HCT116 (cell line): ENCODE measurements around the gene SHISA7. TPM values are rescaled to one million over a fixed set of nuclear protein-coding genes. Genes with fewer than 3 reads are reported as not detected.

ENCODE experiments used
- ATAC-seq: fragments of 200-7000 bp; cut with Tn5 transposase; 2 replicates; pipeline ENCODE4 v1.9.1; 2020; ENCODE audit warnings: mild to moderate bottlenecking, moderate library complexity
- BruUV-seq: library from RNA; stranded (reverse); fragments of 400-500 nt; replicated peaks from 2 replicates; lab custom pipeline; 2021; lab: Mats Ljungman, UMichigan
- CTCF ChIA-PET: fragments of 300-600 bp; sonication (Branson Sonifier 250); formaldehyde crosslinking; loops from one replicate; lab custom pipeline; 2021; ENCODE audit warnings: antibody characterized with exemption; lab: Charles Lee
- POLR2A ChIA-PET: fragments of 300-600, 350-600 bp; sonication (Branson Sonifier 250); formaldehyde crosslinking; loops from one replicate; lab custom pipeline; 2021; ENCODE audit warnings: antibody characterized with exemption; lab: Charles Lee
- RAD21 ChIA-PET, 2 experiments: fragments of 300-600 bp; sonication (Branson Sonifier 250); formaldehyde crosslinking; loops; one replicate each; lab custom pipeline; 2023; ENCODE audit warnings: low total read pairs in 2 of 2; ENCODE audit not compliant: uncharacterized antibody in 2 of 2, unreplicated experiment in 2 of 2, low non-redundant PET in 1 of 2; lab: Charles Lee
- DNase-seq: peaks from one replicate; pipeline ENCODE4 v3.0.0-alpha.2; 2010; ENCODE audit warnings: low read depth, low spot score
- H2AFZ ChIP-seq: fragments of 200-600 bp; shearing (Covaris generic), sonication (generic); 2 replicates; pipeline ENCODE4 v1.6.1; 2017; ENCODE audit warnings: low read depth, mixed run types, mixed read lengths, antibody characterized with exemption, low read length; ENCODE audit not compliant: poor library complexity, severe bottlenecking
- H3K27ac ChIP-seq: 2 replicates; pipeline ENCODE4 v1.5.1; 2012; ENCODE audit warnings: low read depth, low read length
- H3K27me3 ChIP-seq: fragments of 200-600 bp; sonication (generic); 2 replicates; pipeline ENCODE4 v1.6.1; 2016; ENCODE audit warnings: mixed run types, low read length, mixed read lengths; ENCODE audit not compliant: insufficient read depth
- H3K36me3 ChIP-seq, 2 experiments: fragments of 200-500 bp in 1 of 2; fragments of 200-600 bp in 1 of 2; sonication (Bioruptor generic) in 1 of 2; sonication (generic) in 1 of 2; 2 replicates each; pipeline versions ENCODE4 v1.5.1 to v1.6.1; 2014 to 2016; ENCODE audit warnings: low read length in 2 of 2, inconsistent platforms in 1 of 2, mixed read lengths in 1 of 2, mixed run types in 1 of 2; ENCODE audit not compliant: insufficient read depth in 2 of 2, control insufficient read depth in 1 of 2
- H3K4me1 ChIP-seq, 2 experiments: fragments of 200-600 bp in 1 of 2; sonication (generic) in 1 of 2; 2 replicates each; pipeline versions ENCODE4 v1.5.1 to v1.6.1; 2012 to 2017; ENCODE audit warnings: low read length in 2 of 2, inconsistent platforms in 1 of 2, mild to moderate bottlenecking in 1 of 2, mixed read lengths in 1 of 2, mixed run types in 1 of 2, moderate library complexity in 1 of 2; ENCODE audit not compliant: insufficient read depth in 2 of 2, control insufficient read depth in 1 of 2
- H3K4me2 ChIP-seq: fragments of 200-600 bp; sonication (generic); 2 replicates; pipeline ENCODE4 v1.6.1; 2017; ENCODE audit warnings: mixed run types, low read length, mixed read lengths
- H3K4me3 ChIP-seq, 2 experiments: fragments of 200-600 bp in 1 of 2; sonication (generic) in 1 of 2; replicated peaks in 1 of 2; 2 replicates each; pipeline ENCODE4 v1.5.1; 2011 to 2016; ENCODE audit warnings: low read length in 2 of 2, control low read depth in 1 of 2, low read depth in 1 of 2, mild to moderate bottlenecking in 1 of 2, mixed read lengths in 1 of 2, mixed run types in 1 of 2
- H3K79me2 ChIP-seq: fragments of 200-600 bp; sonication (generic); 2 replicates; pipeline ENCODE4 v1.6.1; 2017; ENCODE audit warnings: mild to moderate bottlenecking, mixed run types, low read length, moderate library complexity, mixed read lengths; ENCODE audit not compliant: insufficient read depth
- H3K9ac ChIP-seq: fragments of 200-600 bp; sonication (generic); 2 replicates; pipeline ENCODE4 v1.6.1; 2016; ENCODE audit warnings: low read length, mixed read lengths
- H3K9me2 ChIP-seq: fragments of 200-600 bp; sonication (generic), shearing (Covaris generic); 2 replicates; pipeline ENCODE4 v1.6.1; 2017; ENCODE audit warnings: mixed run types, mild to moderate bottlenecking, moderate library complexity; ENCODE audit not compliant: insufficient read depth
- H3K9me3 ChIP-seq, 2 experiments: fragments of 200-500 bp in 1 of 2; fragments of 200-600 bp in 1 of 2; sonication (Bioruptor generic) in 1 of 2; sonication (generic) in 1 of 2; 2 replicates each; pipeline ENCODE4 v1.6.1; 2014 to 2017; ENCODE audit warnings: low read length in 2 of 2, mixed read lengths in 2 of 2, inconsistent platforms in 1 of 2, low read depth in 1 of 2, mild to moderate bottlenecking in 1 of 2, mixed run types in 1 of 2, moderate library complexity in 1 of 2; ENCODE audit not compliant: control insufficient read depth in 1 of 2, insufficient read depth in 1 of 2
- H4K20me1 ChIP-seq: fragments of 200-600 bp; sonication (generic), shearing (Covaris generic); 2 replicates; pipeline ENCODE4 v1.6.1; 2017; ENCODE audit warnings: mixed run types, mild to moderate bottlenecking, moderate library complexity; ENCODE audit not compliant: insufficient read depth
- ATF3 ChIP-seq: IDR thresholded peaks from 2 replicates; pipeline ENCODE4 v1.6.1; 2012
- CBX3 ChIP-seq: IDR thresholded peaks from 2 replicates; pipeline ENCODE4 v1.6.1; 2012; ENCODE audit warnings: low read depth
- CEBPB ChIP-seq: IDR thresholded peaks from 2 replicates; pipeline ENCODE4 v1.6.1; 2012; ENCODE audit warnings: low read depth
- EGR1 ChIP-seq: IDR thresholded peaks from 2 replicates; pipeline ENCODE4 v1.6.1; 2012; ENCODE audit warnings: low read depth
- JUND ChIP-seq: IDR thresholded peaks from 2 replicates; pipeline ENCODE4 v1.6.1; 2012
- MAX ChIP-seq: IDR thresholded peaks from 2 replicates; pipeline ENCODE4 v1.6.1; 2012
- POLR2AphosphoS5 ChIP-seq: IDR thresholded peaks from 2 replicates; pipeline ENCODE4 v1.6.1; 2011; ENCODE audit warnings: mild to moderate bottlenecking, low read depth, low read length, moderate library complexity
- RAD21 ChIP-seq: IDR thresholded peaks from 2 replicates; pipeline ENCODE4 v1.6.1; 2012; ENCODE audit warnings: low read depth, mild to moderate bottlenecking
- REST ChIP-seq: IDR thresholded peaks from 2 replicates; pipeline ENCODE4 v1.6.1; 2012; ENCODE audit warnings: low read depth
- SIN3A ChIP-seq: IDR thresholded peaks from 2 replicates; pipeline ENCODE4 v1.6.1; 2012; ENCODE audit warnings: low read depth
- SP1 ChIP-seq: IDR thresholded peaks from 2 replicates; pipeline ENCODE4 v1.6.1; 2012; ENCODE audit warnings: low read depth
- TCF7L2 ChIP-seq: IDR thresholded peaks from 2 replicates; pipeline ENCODE4 v1.7.0; 2011; ENCODE audit warnings: borderline replicate concordance, inconsistent platforms; ENCODE audit not compliant: insufficient read depth, insufficient read length; ENCODE audit errors: extremely low read depth
- YY1 ChIP-seq: IDR thresholded peaks from 2 replicates; pipeline ENCODE4 v1.6.1; 2011; ENCODE audit warnings: low read length, low read depth, moderate library complexity, mild to moderate bottlenecking; ENCODE audit not compliant: insufficient replicate concordance; ENCODE audit errors: extremely low read depth
- ZFX ChIP-seq: fragments of 450-650 bp; IDR thresholded peaks from 2 replicates; pipeline ENCODE4 v1.6.1; 2017
- intact Hi-C: fragments of 100-400 bp; cut with micrococcal nuclease; formaldehyde crosslinking; loops from 2 replicates; pipeline ENCODE4 v1.10.0; 2022
- total RNA-seq: library from RNA; stranded (reverse); gene quantifications from one replicate; pipeline ENCODE4 v1.2.1, GENCODE V29; 2021; ENCODE audit not compliant: unreplicated experiment

SHISA7 gene
- total RNA-seq, 1 experiment from 2014 or later: not detected

GRCh38 chr19:55408533-55408872 is 34.6 kb downstream of the SHISA7 start:
- TF ChIP-seq POLR2AphosphoS5 (no peak), CBX3 (peak; percentile 55; the same call in 1 of the 2 replicates)
- TF ChIP-seq, all 23 proteins: peak for 1
- H3K9me3 ChIP-seq: no peaks in the 10 kb centered on the region
- BruUV-seq: TSS peak; percentile 93
- ATAC-seq (no peak), DNase-seq (no peak)
- no peaks in the 10 kb centered on the region for H3K27me3 ChIP-seq
- H2AFZ ChIP-seq: peak overlapping the region; percentile 67
- ChIA-PET RAD21 (no interaction called here), POLR2A (interaction anchor here (0.6 to 1.4 kb wide), 3 partner anchors 26 to 216 kb away, joined by 3 to 4 read pairs (median 3); partner anchors contain the start of genes HSPBP1 and ZNF784), CTCF (interaction anchor here (2.0 kb wide), 1 partner anchor 262 kb away, joined by 6 read pairs; no protein-coding TSS in a partner anchor)
- H3K9me2 ChIP-seq: no peaks in the 10 kb centered on the region
- H4K20me1 ChIP-seq: peaks cover 8% of the 10 kb centered on the region; the same call in 1 of the 2 replicates
- peak overlapping the region; percentile 99 for H3K9ac ChIP-seq
- H3K4me2 ChIP-seq: peak overlapping the region; percentile 83
- H3K36me3 ChIP-seq: peaks cover 18 to 29% of the 10 kb centered on the region in 2 experiments; a peak in 3 of 4 replicates
- H3K27ac ChIP-seq: peak overlapping the region; percentile 95
- H3K4me1 ChIP-seq: peaks cover 12 to 27% of the 10 kb centered on the region in 2 experiments
- intact Hi-C loops: no loop called here
- peak overlapping the region; percentile 19 to 45 for H3K4me3 ChIP-seq
- peaks cover 38% of the 10 kb centered on the region for H3K79me2 ChIP-seq

GRCh38 chr19:55407800-55408532 is 35.1 kb downstream of the SHISA7 start:
- peak; percentile 94 for ATAC-seq

More at GRCh38 chr19:55407800-55408532, 35.1 kb downstream of the SHISA7 start:
- Histone ChIP-seq H3K27me3 (no peaks in the 10 kb centered on the region), H3K9me2 (no peaks in the 10 kb centered on the region), H3K4me2 (peak overlapping the region; percentile 83), H3K9me3 (no peaks in the 10 kb centered on the region), H3K79me2 (peaks cover 44% of the 10 kb centered on the region), H3K4me3 (peak overlapping the region; percentile 81 to 93), H3K36me3 (peaks cover 23 to 34% of the 10 kb centered on the region in 2 experiments), H2AFZ (peak overlapping the region; percentile 67), H3K4me1 (peaks cover 12 to 27% of the 10 kb centered on the region in 2 experiments), H3K27ac (peak overlapping the region; percentile 95)
- no TSS peak for BruUV-seq
- peak; percentile 98 for DNase-seq
- CTCF ChIA-PET: interaction anchor here (2.0 kb wide), 1 partner anchor 261 kb away, joined by 6 read pairs; no protein-coding TSS in a partner anchor
- intact Hi-C loops: no loop called here
- TF ChIP-seq CEBPB (no peak), YY1 (peak; percentile 60), JUND (no peak), ZFX (no peak), ATF3 (no peak), CBX3 (peak; percentile 74), REST (no peak), EGR1 (peak; percentile 55; the same call in 1 of the 2 replicates), TCF7L2 (peak; percentile 79), SP1 (peak; percentile 91), SIN3A (no peak), MAX (peak; percentile 98), RAD21 (no peak)
- TF ChIP-seq, all 23 proteins: peak for 6
- ChIA-PET POLR2A (interaction anchor here (0.6 to 1.8 kb wide), 24 partner anchors 9 to 328 kb away, joined by 3 to 17 read pairs (median 5); partner anchors contain the start of genes HSPBP1, ISOC2, PPP6R1 and TMEM238), RAD21 (no interaction called here)
- Histone ChIP-seq H3K9ac (peak overlapping the region; percentile 99), H4K20me1 (peaks cover 11% of the 10 kb centered on the region; the same call in 1 of the 2 replicates)
